GM21717 (cell line): Measurements from ENCODE around the gene CEP83.

Source experiments
- ATAC-seq: cut with Tn5 transposase; IDR thresholded peaks from one replicate; pipeline ENCODE4 v1.9.1; 2021; ENCODE audit warnings: mild to moderate bottlenecking, moderate library complexity; ENCODE audit not compliant: unreplicated experiment

CEP83 gene

DNA sequence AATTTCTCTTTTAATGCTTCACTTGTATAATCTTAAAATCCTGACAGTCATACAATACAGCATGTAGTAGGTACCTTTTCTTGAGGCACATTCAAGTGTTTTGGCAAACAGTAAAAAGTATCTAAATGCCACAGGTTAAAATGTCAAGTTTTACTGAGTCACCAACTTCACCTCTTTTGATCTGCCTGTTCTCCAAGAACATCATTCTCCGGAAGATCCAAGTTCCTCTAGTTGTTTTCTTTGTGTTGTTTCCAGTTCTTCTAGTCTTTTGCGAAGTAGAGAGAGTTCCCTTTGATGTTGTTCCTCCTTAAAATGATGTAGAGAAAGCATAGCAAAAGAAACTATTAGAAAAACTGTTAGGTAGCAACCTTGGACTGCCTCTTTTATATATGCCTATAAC lies 151.1 kb downstream of the CEP83 start:
- no peak for ATAC-seq

DNA sequence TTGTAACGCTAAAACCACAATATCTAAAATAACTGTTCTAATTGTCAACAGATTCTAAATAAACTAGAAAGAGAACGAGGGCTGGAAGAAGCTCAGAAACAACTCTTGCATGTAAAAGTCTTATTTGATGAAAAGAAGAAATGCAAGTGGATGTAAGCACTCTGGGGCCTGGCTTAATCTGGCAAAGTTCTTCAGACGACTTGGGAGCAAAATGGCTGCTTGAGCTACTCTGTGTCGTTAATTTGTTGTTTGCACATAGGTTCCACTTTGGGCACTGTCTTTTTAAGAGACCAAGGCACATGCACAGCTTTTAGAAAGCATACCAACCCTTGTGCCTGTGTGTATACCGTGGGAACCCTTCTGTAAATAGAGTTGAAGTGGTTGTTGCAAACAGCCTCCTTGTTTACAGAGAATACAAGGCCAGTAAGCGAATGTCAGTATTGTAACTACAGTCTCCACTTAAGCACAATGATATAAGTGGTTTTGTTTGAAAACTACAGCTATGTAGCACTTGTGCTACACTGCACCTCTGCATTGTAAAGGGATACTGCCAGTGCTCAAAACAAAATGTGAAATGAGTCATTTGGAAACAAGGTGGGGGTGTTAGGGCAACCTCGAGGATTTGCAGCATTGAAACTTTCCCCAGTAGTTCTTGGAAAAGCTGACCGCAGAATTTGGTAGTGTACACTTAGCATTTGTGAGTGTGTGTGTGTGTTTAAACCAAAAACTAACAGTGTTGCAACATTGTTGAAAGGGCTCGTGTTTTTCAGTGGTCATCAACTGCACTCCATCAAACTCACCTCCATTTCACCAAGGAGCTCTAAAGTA lies 154.3 kb downstream of the CEP83 start:
- peak; percentile 54 for ATAC-seq

DNA sequence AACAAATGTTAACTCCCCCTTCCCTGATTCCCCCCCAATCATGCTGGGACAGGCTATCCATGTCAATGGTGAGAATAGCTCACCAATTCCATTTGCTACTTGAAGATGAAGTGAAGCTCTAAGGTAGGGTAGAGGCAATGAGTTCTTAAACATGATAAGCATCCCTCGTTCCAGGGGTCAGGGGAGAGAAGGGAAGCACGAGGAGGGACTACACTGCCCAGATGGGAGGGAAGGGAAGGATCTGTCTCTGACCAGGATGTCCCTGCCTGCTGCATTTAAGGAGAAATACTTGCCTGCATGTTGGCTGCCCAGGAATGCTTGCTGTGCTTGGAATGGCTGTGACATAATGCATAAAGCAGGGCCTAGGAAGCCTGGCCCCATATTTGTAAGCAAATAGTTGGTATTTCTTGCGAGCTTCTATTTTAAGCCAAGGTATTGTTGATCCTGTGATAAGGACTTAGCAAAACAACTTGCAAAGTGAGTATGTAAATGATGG lies 155.1 kb downstream of the CEP83 start:
- no peak for ATAC-seq

DNA sequence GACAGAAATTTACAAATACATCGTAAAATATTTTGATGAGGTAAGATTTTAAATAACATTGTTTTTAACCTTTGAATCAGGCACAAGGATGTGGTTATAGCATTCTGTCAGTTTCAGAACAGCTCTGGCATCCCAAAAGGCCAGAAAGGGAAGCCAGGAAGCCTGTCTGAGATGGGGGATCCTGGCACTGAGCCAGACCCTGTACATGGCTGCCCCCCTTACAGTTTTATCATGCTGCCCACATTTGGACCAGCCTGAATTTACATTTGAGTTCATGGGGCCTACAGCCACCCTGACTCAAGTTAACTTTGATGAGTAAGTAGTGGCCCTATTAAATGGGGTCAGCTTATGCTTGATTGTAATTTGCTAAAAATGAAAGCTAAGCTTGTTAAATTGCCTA lies 155.7 kb downstream of the CEP83 start:
- no peak for ATAC-seq

DNA sequence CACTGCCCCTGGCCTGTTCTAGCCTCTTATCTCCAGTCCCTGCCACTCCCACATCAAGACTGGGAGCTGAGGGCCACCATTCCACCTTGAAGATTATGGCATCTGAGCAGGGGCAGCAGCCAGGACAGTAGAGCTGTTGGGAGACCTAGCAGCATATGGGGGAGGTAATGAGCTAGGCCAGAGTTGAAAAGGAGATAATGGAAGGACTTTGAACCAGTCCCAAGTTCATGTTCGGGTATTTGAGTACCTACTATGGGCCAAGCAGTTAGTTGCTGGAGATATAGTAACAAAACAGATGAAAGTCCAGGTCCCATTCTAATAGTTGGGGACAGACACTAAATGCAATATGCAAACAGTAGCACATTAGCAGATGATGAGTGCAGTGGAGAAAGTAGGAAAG lies 159.8 kb downstream of the CEP83 start:
- ATAC-seq, result no peak

DNA sequence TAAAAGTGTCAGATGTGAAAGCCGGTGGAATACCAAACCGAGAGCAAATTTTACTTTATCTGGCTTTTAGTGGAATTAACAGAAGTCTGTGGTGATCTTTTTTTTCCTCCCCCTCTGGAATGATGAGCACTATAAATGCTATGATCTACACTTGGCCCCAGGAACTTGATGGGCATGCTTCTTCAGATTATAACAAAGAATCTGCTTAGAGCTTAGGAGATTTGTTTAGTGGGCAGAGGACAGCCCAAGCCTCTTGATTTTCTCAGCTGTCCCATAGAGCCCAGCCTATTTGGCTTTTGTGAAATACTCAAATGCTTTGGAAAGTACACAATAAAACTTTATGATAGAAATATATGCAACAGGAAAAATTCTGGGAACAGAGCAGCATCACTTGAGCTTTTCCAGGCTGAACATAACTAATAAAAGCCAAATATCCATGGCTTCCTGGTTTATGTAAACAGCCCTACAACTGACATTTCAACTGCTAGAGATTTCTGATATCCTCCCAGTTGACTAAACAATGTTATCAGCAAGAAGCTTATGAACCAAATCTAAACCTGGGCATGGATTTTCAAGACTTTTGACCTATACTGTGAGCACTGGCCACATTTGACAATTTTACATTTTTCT lies 161.7 kb downstream of the CEP83 start:
- ATAC-seq, result no peak

DNA sequence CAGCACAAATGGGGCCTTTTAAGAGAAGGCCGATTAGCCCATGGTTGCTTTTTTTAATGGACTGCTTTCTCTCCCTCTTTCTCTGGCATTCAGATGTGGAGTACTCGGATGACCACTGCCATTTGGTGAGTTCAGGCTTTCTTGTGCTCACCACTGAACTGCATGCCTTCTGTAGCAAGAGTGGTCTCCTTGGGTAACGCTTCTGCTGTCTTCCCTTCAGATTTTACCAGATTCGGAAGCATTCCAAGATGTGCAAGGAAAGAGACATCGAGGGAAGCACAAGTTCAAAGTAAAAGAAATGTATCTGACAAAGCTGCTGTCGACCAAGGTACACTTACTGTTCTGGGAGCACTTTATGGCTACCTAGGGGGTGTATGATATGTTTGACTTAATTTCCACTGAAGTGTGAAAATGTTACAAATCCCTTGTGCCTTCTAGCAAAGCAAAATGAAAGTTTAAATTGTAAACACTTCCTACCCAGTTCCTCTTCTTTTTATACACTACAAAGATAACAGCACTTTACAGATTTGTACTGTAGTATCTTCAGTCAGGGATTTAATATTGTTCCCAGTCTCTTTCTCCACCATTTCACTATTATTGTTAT lies 162.5 kb downstream of the CEP83 start:
- ATAC-seq, result no peak

DNA sequence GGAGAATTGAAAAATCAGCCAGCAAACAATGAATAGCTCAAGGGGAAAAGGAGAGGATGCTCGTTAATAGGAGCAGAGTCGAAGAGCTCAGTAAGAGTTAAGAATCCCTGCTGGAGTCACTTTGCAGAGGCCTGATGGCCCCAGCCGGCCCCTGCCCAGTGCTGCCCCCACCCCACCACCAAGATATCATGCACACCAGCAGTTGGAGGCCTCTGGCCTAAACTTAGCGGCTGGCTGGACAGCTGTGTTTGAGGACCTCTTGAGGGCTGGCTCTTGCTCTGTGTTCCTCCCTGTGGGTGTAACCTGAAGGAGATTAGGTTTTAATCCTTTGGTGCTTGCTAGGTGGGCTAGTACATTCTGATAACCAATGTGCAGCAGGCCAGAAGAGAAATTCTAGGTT lies 169.3 kb downstream of the CEP83 start:
- no peak for ATAC-seq

DNA sequence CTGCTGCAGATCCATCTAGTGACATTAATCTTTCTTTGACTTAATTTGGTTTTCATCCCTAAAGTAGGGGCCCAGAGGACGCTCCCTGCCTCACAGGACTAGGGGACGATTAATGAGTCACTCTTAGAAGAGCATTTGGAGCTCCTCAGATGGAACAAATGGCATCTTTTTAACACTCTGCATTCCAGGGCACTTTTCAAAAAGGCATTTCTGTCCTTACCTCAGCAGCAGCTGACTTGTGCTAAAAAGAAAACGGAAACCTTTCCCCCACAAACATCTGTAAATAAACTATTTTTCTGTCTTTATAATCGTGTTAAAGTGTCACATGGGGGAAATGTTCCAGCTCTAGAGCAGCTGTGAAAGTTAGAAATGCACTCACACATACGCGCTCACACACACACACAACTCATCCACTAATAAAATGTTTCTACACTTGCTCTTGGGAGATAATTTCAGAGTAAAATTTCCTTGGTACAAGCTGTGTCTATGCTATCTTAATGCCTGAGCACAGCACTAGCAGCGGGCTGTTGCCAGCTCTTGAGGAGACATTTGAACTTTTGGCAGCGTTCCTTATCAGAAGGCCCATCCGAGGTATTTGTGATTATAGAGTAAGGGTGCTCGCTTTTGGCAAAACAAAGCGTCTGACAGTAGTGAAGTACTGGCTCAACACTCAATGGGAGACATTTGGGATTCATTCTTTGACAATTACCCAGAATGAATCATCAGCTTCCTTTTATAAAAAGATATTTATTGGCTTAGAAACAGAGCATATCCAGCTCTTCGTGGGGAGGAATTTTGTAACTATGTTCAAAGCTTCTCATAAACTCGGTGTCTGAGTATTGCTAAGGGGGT lies 170.0 kb downstream of the CEP83 start:
- ATAC-seq, result no peak

DNA sequence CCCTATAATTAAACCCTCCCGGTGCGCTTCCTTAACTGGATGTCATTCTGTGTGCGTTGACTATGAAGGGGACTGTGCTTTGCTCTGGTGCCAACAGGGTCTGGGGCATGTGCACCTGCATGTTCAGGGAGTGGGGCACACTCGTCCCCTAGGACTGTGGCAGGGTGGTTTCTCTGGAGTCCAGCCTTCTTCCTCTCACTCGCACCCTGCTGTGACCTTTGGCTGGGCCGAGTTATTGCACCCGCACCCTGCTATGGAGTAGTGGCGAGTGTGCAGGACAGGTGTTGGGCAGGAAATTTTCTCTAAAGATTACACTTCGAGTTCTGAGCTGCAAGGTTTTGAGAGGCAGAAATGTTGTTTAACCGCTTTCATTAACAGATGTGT lies 172.4 kb downstream of the CEP83 start:
- ATAC-seq, result no peak

DNA sequence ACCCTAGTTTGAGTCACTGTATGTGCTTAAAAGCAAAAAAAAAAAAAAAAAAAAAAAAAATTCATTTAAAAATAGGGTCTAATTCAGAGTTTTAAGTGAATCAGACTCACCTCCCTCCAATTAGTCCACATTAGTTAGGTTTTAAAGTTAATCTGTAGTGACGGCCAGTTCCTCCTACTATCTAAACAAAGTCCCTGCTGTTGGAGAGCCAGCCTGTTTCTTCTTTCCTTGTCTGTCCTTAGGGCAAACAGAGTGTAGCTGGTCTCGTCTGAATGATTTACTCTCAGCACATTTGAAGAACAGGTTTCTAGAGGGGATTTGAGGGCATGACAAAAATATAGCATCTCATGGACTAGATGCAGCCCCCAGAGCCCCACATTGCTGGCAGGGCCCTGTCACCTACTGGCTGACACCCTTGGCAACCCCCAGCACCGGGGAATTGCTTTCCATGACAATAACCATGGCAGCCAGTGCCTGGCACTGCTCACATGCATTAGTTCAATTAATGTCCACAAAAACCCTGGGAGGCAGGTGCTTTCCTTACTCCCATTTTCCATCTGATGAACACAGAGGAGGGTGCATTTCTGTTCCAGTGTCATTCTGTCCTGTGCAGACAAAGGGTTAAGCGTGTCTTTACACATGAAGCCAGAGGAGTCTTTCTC lies 173.0 kb downstream of the CEP83 start:
- no peak for ATAC-seq

DNA sequence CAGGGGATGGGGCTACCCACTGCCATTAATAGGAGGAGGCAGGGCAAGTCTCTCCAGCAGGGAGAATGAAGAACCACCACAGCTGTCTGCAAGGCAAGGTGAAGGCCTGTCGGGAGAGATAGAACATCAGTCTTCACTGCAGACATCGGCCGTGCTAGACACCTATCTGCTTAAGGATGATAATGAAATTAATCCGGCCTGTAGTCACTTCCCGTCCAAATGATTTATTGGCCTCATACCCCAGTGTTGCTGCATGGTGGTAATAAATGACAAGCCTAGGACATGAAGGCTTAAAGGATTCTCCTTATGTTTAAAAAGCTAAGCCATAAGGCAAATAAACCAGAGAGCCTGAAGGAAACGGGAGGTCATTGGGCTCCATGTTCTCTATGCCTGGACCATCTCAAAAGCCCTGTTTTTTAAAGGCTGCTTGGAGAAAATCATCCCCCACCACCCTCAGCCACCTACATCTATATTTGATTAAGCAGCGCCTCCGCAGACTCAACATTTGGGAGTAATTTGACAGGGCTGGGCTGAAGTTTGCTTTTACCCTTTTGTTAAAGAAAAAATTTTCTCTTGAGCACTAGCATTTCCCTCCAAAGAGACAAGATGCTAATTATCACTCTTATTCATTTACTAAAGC lies 173.6 kb downstream of the CEP83 start:
- ATAC-seq, result no peak

DNA sequence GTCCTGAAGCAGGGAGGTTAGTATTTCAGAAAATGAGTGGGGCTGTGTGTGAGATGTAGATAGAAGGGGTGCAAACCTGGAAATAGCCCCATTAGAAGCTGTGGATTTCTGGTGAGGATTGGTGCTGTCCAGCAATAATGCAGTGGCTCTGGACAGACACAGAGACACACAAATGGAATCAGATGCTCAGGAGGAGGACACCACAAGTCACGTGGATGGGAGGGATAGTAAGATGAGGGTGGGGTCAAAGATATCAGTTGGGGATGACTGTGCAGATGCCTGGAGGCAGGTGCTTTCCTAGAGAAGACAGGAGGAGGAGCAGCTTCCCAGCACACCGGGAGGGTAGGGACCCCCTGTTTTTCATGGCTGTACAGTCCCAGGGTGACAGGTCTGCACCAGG lies 174.8 kb downstream of the CEP83 start:
- ATAC-seq, result no peak

DNA sequence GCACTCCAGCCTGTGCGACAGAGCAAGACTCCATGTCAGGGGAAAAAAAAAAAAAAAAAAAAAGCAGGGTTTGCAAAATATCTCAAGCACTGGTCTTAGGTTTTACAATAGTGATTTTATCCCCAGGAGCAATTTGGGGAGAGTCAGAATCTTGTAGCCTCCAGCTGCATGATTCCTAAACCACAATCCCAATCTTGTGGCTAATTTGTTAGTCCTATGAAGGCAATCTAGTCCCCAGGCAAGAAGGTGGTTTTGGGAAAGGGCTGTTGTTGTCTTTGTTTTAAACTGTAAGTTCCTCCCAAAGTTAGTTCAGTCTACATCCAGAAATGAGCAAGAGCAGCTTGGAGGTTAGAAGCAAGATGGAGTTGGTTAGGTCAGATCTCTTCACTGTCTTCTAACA lies 175.6 kb downstream of the CEP83 start:
- no peak for ATAC-seq

DNA sequence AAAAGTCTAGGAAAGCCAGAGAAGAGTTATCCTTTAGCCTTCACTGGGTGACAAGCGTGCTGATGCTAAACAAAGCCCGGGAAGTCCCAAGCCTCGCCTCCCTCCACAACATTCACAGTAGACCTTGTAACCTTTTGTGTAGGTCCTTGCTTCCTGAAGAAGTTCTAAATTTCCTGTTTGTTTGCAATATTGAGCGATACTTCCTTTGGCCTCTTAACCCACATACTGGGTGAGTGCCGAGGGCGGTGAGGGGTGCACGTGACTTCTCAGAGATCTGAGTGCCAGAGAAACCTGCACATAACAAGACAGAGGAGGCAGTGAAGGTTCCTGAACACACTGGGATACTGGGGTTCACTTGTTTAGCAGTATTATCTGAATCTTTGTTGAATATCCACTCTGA lies 177.0 kb downstream of the CEP83 start:
- no peak for ATAC-seq

DNA sequence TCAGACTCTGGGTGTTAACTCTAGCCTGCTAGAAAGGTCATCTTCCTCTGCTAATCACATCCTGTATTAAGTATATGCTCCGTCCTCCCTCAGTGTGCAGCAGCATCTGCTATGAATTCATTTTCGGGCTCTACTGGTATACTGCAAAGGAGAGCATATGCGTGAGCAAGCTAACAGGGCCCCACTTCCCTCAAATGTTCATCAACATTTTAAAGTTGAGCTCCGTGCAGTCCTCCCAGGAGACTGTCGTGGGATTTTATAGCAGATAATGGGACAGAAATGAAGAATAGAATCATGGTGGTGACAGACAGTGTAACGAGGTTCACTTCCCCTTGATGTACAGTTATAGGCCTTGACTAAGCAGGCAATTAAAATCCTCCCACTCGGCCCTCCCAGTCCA lies 179.6 kb downstream of the CEP83 start:
- ATAC-seq, result no peak

DNA sequence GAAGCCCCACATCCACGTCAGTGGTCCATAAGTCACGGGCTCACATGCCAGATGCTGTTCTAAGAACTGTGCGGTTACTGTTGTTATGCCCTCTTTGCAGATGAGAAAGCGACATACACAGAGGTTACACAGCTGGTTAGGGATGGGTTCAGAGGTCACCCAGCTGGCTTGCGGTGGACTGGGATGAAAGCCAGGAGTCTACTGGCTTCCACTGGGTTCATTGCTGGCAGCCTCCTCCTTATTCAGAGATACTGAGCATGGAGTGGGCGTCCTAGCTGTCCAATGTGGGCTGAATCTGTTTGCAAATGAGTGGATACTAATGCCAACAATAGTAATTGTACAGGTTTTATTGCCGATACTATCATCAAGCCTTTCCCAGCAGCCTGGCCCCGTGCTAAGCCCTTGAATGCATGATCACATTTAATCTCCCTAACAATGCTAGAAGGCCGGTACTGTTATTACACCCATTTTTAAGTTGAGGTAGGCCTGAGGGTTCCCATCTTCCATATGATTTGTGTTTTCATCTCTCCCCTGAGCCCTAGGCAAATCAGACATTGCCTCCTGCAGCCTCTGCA lies 182.2 kb downstream of the CEP83 start:
- ATAC-seq, result no peak

DNA sequence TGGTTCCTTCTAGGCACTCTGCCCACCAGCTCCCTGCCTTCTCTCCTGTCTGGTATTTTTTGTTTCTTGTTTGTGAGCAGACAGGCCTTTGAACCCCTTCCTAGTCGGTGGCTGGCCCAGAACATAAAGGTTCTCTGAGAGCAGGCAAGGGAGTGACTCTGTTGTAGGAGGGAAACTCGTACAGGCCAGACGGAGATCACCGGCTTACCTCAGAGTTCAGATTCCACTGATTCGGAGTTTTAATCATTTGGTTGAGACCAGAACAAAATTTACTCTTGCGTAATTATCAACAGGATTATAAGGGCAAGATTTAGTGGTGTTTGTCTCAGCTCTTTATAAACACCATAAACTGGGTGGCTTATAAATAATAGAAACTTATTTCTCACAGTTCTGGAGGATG lies 182.9 kb downstream of the CEP83 start:
- ATAC-seq, result no peak

DNA sequence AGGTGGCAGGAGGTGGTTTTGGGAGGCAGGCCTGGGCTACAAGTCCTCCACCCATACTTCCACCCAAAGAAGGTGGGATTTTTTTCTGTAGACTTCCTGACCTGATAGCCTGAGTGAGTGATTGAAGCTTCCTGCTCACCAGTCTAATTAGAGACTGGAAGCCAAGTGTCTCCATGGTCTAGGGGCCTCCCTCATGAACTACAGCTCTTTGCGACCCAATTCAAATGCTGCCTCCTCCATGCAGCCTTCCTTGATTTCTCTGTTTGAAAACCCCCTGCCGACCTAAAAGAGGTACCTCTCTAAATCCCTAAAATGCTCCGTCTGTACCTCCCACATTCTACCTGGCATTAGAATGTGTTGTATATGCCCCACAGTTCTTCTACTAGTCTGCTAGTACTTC lies 186.4 kb downstream of the CEP83 start:
- no peak for ATAC-seq

DNA sequence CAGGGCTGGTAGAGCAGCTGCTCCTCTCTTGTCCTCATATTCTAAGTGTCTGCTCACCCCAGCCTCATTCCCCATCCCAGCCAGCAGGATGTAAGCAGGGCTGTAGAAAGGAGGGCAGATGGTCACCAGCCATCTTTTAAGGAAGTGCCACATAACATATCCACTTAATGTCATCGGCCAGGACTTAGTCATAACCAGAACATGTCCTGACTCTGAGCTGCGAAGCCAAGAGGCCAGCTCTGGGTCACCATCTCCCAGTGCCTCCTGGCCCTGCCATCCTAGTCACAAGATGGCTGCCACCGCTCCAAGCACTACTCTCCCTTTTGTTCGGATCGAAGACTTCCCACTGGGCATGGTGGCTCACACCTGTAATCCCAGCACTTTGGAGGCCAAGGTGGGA lies 187.4 kb downstream of the CEP83 start:
- no peak for ATAC-seq
